ENCODE data around the gene XXYLT1.

- no peak for TF ChIP-seq POLR2A (IDR thresholded peaks at IDR 0.05)
- TF ChIP-seq CTCF (IDR thresholded peaks at IDR 0.05) = no peak
These were observed 223.4 kb downstream of the XXYLT1 start for GRCh38 chr3:195047536-195047935.
